NCI-H69 (cell line): Measurements from ENCODE around the gene FAM193B.
A peak's percentile ranks its signal among the peaks of the same experiment; 100 is the strongest.
"Not testable (repeated sequence)": the region's sequence is repeated elsewhere in the genome, so short reads cannot be mapped to it uniquely, and the experiment has no call there.

Experiments used
- DNase-seq: peaks from one replicate; lab custom pipeline; 2025; lab: John Stamatoyannopoulos, UW

FAM193B gene

GRCh38 chr5:177486256-177486655, 68.1 kb downstream of the FAM193B start:
- DNase-seq: no peak

DNA sequence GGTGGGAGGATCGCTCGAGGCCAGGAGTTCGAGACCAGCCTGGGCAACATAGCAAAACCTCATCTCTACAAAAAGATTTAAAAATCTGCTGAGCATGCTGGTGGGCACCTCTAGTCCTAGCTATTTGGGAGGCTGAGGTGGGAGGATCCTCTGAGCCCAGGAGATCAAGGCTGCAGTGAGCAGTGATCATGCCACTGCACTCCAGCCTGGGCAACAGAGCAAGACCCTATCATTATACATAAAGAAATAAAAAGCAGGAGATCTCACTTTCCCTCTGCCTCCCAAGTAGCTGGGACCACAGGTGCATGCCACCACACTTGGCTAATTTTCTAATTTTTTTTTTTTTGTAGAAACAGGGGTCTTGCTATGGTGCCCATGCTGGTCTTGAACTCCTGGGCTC, 68.6 kb downstream of the FAM193B start:
- DNase-seq: not testable (repeated sequence)

DNA sequence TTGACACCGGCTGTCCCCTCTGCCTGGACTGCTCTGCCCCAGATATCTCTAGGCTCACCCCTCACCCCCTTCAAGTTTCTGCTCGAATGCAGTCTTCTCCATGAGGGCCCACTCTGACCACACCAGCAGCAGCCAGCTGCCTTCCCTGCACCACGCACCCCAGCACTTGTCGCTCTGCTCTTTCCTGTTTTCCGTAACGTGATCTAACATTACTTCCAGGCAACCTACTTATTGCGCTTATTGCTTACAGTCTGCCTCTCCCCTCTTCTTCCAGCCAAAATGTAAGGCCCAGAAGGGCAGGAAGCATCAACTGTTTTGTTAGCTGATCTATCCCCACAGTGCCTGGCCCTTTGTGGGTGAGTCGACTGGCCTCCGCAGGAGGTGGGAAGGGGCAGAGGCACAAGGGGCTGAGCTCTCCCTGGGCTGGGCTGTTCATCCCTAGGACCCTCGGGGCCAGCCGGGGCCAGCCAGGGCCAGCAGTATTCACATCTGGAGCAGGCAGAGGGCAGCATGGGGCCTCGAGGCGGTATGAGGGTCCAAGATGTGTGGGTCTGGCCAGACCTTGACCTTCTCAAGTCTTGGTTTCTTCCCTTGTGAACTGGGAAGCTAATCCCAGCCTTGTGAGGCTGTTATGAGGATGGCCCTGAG, 69.3 kb downstream of the FAM193B start:
- no peak for DNase-seq

- no peak for DNase-seq
Observed at GRCh38 chr5:177483994-177484901, 70.1 kb downstream of the FAM193B start.

- no peak for DNase-seq
Observed at GRCh38 chr5:177483042-177483441, 71.3 kb downstream of the FAM193B start.

- DNase-seq: no peak
Observed at GRCh38 chr5:177482359-177482795, 72.0 kb downstream of the FAM193B start.

DNA sequence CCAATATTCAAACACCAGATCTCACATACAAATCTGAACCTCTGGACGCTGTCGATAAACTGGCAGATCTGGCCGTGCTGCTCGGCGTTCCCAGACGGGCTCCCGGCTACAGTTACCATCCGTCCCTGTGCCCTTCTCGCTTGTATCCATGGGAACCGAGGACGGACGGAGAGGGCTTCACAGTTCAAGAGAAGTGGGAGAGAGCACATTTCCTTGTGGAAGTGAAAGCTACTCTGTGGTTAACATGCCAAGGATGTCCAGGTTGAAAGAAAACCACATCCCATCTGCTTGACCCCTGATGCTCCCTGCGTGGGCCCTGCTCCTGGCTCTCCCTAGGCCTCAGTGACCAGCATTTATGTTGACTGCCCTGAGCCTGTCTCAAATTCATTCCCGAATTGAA, 74.6 kb downstream of the FAM193B start:
- DNase-seq: no peak

DNA sequence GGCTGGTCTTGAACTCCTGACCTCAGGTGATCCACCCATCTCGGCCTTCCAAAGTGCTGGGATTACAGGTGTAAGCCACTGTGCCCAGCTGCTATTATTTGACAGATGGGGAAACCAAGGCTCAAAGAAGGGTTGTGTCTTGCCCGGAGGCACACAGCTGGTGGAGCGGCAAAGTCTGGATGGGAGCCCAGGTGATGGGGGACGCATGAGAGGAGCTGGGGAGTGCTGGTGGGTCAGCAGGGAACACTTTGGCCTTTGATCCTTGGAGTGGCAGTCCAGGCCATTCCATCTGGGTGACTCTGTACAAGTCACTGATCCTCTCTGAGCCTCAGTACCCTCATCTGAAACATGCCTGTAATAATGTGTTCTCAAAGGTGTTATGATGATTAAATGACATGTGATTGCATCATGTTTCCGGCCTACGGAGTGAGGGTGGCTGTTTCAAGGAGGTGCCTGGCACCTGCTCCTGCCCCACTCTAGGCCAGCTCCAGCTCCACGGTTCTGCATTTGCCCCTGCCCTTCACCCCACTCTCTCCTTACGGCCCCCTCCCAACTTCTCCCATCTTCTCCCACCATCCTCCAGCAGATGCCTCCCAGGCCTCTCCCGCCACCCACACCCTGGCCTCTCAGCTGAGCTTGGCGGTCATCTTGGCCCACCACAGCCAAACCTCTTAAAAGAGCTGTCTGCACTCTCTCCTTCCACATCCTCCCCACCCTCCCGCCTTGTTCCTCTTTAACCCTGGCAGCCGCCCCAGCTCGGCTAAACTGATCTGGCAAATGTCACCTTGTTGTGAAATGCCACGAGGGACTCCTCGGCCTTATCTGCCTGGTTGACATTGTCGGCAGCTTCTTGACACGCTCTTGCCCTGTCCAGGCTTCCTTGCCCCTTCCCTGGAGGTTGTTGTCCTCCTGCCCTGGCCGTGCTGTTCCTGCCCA, 75.4 kb downstream of the FAM193B start:
- no peak for DNase-seq

DNA sequence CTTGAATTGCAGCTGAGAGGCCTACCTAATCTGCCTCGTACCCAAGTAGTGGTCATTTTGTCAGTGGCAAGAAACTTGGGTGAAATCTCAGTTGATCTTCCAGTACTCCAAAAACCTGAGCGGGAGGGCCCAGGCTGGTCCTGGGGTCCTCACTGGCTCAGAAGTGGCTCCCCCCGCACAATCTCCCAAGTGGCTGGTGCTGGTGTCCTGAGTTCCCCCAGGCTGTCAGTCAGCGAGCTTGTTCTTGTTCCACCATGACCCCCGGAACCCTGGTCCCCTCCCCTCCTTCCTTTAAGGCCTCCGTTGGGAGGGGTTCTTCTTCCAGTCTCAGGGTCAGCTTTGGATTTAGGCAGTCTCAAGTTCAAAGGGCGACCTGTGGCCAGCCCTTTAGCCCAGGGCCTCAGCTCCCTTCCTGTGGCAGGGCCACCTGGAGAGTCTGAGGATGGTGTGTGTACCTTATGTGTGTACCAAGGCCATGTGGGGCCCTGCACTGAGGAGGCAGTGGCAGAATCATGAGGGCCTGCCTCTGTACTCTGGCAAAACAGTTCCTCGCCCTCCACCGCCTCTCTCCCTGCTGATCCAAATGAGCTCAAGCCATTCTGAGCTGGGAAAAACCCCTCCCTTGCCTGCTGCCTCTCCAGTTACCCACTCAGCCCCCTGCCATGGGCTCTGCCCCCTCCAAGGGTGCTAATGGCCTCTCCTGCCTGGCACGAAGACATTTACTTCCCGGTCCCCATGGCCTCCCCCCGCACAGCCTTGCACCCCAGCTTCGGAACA, 76.5 kb downstream of the FAM193B start:
- no peak for DNase-seq

DNA sequence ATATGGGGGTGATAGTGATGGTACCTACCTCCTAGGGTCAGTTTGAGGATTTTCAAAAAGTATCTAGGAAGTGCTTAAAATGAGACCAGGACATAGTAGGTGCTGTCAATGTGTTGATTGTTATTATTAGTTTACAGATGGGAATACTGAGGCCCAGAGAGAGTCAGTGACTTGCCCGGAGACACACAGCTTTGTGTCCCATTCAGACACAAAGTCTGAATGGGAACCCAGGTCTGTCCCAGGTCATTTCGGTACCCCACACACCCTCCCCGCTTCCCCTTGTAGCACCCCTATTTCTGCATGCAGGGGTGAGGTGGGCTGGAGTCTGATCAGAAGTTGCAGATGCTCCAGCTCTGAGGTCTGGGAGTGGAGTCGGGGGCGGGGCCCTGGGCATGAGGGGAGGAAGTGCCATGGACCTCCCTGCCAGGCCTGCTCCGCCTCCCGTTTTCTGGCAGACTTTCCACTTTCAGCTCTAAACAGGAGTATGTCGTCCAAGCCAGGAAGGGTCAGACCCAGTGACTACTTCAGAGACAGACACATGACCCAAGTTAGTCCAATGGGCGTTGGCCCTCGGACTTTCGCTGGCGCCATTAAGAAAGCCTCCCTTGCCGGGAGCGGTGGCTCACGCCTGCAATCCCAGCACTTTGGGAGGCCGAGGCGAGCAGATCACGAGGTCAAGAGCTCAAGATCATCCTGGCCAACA, 77.7 kb downstream of the FAM193B start:
- DNase-seq: no peak

GRCh38 chr5:177475563-177476427, 78.6 kb downstream of the FAM193B start:
- no peak for DNase-seq

- DNase-seq: no peak
Observed at GRCh38 chr5:177474846-177475562, 79.4 kb downstream of the FAM193B start.

GRCh38 chr5:177474002-177474476, 80.3 kb downstream of the FAM193B start:
- no peak for DNase-seq

DNA sequence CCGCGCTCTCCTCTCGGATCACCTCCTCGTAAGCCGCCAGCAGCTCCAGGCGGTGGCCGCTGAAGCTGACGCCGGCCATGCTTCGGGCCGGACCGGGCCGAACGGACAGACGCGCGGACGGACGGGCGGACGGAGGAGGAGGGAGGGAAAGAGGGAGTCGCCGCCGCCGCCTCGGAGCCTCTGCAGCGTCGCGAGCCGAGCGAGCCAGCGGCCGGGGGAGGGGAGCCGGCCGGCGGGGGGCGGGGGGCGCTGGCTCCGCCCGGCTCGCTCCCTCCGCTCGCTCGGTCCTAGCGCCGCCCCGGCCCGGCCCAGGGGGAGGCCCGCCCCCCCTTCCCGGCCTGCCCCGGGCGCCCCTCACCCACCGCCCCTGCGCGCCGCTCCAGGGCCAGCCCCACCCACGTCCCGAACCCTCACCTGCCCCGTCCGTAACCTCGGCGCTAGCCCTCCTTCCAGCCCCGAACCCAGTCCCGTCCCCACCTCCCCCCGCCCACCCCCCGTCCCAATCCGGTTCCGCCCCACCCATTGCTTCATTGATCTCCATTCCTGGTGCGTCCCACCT, 80.8 kb downstream of the FAM193B start, which contains the start of gene DBN1:
TSS of gene DBN1 (minus strand) at position 192 of the 559 bp plus-strand sequence. CDS start at position 79, 113 bp downstream.
- DNase-seq: peak; percentile 86

- DNase-seq: peak; percentile 77
Observed at GRCh38 chr5:177472460-177473442, 81.6 kb downstream of the FAM193B start.

DNA sequence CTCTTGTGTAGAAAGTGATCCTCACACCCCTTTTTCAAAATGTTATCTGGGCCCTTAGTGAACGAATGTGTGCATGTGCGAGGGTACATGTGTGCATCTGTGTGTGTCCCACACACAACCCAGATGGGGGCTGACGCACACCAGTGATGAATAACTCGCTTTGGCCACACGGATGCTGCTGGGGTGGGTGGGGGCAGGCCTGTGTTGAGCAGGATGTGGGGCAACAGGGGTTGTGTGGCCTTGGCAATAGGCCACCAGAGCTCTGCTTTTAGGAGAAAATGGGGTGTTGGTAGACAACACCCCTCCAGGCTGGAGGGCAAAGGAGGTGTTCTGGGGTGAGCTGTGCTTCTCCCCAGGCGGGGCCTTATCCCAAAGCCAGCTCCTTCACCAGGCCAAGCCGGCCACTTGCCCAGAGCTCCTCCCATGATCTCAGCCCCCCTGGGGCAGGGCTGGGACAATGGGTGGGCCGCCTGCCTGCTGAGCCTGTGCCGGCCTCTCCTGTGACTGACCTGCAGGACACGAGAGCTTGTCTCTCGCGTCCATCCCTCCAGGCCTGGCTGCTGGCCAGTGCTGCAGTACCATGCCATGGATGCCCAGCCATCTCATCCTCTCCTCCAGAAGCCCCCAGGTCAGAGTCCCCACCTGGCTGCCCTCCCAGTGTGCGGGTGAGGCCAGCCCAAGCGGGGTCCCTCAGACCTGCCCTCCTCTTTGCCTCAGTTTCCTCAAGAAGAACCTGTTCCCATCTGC, 82.6 kb downstream of the FAM193B start:
- DNase-seq: no peak
